NOMO-1 treated with dmso at 0.1 percent for 144 hours (cell line): ENCODE results near the gene ASCL2.

Source experiments
- DNase-seq: peaks from one replicate; lab custom pipeline; 2025; ENCODE audit not compliant: unreplicated experiment; lab: John Stamatoyannopoulos, UW

The ASCL2 gene

GRCh38 chr11:2263071-2263565 is 7.3 kb downstream of the ASCL2 start:
- no peak for DNase-seq

DNA sequence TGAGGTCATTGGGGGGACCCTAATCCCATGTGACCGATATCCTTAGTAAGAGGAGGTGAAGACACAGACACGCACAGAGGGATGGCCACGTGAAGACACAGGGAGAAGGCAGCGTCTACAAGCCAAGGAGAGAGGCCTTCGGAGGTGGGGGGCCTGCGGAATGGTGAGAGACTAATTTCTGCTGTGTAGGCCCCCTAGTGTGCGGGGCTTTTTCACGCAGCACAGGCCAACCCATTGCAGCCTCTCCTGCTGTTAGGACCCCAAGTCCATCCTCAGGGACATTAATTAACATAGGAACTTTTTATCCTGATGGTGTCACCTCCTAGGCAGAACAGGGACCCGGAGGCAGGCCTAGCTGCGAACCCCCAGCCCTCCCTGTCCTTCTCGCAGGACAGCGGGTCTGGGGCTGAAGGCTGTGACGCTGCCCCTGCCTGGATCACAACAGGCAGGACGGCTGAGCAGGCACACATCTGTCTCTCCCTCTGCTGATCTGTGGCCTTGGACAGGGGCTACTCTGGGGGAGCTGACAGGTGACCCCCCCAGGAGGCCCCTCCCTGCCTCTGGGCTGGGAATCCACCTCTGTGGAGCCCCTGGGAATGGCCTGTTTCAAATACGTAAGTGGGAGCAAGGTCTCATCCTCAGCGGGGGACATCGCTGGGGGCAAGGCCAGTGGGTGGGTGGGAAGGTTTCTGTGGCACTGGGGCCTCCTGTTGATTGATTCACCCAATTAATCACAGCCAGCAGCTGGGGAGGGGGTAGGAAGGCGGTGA is 7.9 kb downstream of the ASCL2 start:
- no peak for DNase-seq

- DNase-seq, result no peak
These were observed 8.8 kb downstream of the ASCL2 start for GRCh38 chr11:2261436-2262230.

GRCh38 chr11:2260491-2261364 is 9.7 kb downstream of the ASCL2 start:
- no peak for DNase-seq

GRCh38 chr11:2259897-2260451 is 10.4 kb downstream of the ASCL2 start:
- DNase-seq, result no peak

DNA sequence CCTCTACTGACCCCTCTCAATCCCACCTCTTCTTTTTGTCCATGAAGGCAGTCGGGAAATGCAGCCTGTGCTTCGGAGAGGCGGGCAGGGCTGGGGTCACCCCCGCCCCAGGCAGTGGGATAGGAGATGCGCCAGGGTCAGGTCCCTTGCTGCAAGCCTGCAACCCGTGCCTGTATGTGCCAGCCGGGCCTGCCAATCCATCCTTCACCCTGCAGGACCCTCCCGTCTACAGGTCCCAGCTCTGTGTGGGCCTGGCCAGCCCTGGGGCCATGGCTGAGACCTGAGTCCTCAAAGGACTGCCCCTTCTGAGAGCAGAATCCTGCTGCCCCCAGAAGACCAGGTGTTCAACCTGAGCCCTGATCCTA is 10.9 kb downstream of the ASCL2 start:
- no peak for DNase-seq

DNA sequence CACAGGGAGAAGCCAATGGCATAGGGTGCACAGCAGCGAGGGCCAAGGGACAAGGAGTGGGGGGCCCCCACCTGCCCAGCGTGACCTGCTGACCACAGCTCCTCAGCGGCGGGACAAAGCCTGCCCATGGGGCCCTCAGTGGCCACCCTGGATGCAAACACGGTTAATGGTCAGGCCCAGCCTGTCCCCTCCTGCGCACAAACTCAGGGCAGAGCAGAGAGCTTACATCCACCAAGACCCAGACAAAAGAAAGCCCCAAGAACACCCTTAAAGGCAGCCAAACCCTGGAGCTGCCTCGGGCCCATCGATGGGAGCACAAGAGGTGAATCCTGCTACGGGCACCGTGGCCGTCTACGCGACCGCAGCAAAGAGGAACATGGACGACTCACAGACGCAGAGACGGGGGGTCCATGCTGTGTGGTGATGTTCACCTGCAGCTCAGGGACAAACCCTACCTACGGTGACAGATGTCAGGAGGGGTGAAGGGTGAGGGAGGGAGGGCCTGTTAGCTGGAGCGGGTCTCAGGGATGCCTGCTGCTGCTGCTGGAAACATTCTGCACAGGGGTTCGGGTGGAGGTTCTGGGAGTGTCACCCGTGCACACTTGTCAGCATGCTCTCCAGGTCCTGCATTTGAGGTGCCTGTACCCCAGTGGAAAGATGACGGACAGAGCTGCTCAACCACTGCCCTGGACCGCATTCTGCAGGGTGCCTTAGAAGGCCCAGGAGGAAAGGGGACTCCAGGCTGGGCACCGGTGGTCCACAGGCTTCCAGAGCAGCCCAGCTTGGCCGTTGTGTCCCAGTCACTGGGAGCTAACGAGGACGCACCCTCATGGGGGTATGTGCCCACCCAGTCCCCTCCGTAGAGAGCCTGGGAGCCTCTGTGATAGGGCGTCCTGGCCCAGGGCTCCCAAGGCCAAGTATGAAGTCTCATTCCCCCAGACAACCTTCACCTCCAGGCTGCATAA is 11.6 kb downstream of the ASCL2 start:
- no peak for DNase-seq

GRCh38 chr11:2256951-2257700 is 13.3 kb downstream of the ASCL2 start:
- DNase-seq, result no peak

DNA sequence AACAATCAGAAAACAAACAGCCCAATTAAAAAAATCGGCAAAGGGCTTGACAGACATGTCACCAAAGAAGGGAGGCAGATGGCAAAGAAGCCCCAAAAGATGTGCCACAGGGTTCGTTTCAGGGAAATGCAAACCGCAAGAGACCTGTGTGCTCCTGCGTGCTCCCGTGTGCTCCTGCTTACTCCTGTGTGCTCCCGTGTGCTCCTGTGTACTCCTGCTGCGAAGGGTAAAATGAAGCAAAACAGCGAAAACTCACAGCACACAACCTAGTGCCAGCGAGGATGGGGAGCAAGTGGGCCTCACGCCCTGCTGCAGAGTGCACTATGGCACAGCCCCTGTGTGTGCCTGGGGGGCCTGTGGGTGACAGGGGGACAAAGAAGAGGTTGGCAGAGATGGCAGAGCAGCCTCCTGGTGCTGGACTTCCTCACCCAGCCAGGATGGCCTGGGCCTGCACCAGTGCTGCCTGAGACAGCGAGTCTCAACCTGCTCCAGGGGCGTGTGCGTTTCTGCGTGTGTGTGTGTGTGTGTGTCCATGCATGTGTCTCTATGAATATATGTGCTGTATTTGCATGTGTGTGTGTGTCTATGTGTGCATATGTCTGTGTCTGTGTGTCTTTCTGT is 14.0 kb downstream of the ASCL2 start:
- no peak for DNase-seq

DNA sequence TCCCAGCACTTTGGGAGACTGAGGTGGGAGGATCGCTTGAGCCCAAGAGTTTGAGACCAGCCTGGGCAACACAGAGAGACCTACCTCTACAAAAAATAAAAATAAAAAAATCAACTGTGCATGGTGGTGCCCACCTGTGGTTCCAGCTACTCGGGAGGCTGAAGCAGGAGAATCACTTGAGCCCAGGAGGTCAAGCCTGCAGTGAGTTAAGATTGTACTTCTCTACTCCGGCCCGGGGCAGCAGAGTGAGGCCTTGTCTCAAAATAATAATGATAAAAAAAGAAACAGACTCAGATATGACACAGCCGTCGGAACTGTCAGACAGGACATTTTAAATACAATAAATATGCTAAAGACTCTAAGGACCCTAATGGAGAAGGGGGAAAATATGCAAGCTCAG is 18.4 kb downstream of the ASCL2 start:
- no peak for DNase-seq

DNA sequence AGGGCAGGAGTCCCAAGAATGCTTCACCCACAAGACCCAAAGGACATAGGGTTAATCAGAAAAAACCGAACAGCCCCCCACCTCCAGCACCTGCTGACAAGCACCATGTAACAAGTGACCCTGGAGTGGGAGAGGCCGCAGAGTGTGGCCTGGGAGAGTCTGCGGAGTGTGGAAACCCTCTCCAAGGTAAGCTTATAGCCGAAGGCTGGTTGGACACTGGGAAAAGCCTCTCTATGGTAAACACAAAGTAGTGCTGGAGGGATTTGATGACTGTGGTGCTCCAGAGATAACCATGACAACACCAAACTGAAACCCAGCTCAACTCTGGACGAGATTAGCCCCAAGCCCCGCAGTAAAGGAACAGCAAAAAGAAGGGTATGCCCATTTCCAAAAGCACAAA is 19.2 kb downstream of the ASCL2 start:
- DNase-seq, result no peak

DNA sequence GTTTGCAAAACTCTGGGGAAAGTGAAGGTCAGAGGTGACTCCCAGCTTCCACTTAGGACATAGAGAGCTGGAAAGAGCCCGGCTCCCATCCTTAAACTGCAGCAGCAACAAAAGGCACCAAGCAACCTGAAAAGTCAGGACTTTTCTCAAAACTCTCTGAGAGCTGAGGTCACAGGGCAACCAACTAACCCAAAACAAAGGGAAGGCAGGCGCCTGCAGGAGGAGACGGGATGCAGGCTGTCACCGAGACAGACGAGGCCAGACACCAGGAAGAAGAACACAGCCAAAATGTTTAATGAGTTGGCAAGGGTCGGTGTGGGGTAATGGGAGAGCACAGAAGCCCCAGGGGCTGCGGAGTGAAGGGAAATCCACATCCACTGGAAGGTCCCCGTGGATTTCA is 19.9 kb downstream of the ASCL2 start:
- no peak for DNase-seq

- no peak for DNase-seq
These were observed 20.3 kb downstream of the ASCL2 start for GRCh38 chr11:2250041-2250440.

DNA sequence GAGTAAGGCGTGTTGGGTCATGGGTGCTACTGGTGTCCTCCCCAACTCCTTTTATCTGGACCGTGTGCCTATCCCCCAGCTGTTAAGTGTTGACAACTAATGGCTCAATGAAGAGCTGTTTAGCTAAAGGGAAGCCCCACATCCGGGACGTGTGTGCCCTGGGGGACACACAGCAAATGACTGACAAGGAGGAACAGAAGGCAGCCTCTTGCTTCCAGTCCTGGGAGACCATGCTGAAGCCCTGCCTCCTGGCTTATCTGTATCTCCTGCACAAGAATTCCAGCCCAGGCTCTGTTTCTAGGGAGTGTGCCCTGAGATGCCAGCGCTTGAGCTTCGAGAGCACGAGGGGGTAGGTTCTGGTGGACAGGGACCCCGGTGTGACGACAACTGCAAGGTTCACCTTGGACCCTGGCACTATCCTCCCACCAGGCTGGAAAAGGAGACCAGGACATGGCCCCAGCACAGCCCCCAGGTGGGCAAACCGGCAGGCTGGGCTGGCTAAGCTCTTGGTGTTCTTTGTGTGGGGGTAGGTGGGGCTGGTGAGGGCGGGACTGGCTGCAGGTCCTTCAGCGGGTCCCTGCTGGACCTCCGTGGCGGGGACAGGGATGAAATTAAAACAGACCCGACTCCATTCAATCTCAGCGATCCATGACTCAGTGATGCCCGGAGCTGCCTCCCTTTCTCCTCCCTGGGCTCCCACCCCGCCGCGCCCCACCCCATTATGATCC is 21.0 kb downstream of the ASCL2 start:
- DNase-seq, result no peak

- DNase-seq, result no peak
These were observed 21.6 kb downstream of the ASCL2 start for GRCh38 chr11:2248762-2249161.

- DNase-seq, result no peak
These were observed 22.1 kb downstream of the ASCL2 start for GRCh38 chr11:2248242-2248641.

DNA sequence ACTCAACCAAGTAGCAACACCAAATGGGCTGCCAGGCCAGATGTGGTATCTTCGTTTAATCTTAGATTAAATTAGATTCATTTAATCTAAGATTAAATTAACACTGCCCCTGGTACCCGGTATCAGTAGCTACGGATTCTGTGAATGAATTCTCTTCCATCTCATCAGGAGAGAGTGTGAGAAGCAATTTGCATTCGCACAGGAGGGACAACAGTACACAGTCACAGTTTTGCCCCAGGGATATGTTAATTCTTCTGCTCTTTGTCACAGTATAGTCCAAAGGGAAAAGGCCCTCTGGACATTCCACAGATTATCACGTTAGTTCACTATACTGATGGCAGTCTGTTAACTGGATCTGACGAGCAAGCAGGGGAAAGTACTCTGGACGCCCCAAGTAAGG is 22.9 kb downstream of the ASCL2 start:
- no peak for DNase-seq

DNA sequence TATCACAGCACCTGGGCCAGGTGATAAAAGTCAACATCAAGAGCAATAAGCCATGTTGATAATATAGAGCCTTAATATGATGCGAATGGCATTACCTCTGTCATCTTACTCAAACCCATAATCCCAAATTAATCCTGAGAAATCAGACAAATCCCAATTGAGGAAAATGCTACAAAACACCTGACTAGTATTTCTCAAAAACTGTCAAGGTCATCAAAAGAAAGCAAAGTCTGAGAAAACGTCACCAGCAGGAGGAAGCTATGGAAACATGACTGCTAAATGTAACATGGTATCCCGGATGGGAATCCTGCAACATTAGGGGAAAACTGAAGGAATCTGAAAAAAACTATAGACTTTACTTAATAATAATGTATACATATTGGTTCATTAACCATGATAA is 29.6 kb downstream of the ASCL2 start:
- DNase-seq, result no peak
